ENCODE results near the gene CDC26. TPM values are rescaled to one million over a fixed set of nuclear protein-coding genes. Genes with fewer than 3 reads are reported as not detected.

Gene CDC26
- total and polyA plus RNA-seq, 7 donors, result 33.8 to 74.5 (median 64.9) TPM

- intact Hi-C loops (cut with DNase I), result no loop called here
Observed at GRCh38 chr9:113228130-113228665, 47.2 kb downstream of the CDC26 start.

GRCh38 chr9:113227436-113227835 is 47.9 kb downstream of the CDC26 start:
- Histone ChIP-seq H3K27me3 (no peaks in the 10 kb centered on the region), H3K36me3 (no peaks in the 10 kb centered on the region), H3K27ac (no peak overlapping the region), H3K9me3 (no peaks in the 10 kb centered on the region), H3K4me3 (no peak overlapping the region), H3K4me1 (peaks cover 0 to 13% (median 3%) of the 10 kb centered on the region in 4 donors)
- no peak for DNase-seq
- WGBS, 2 donors, result 0 to 90% methylated on average over 1 of the region's 1 CpG
- intact Hi-C loops (cut with DNase I), result no loop called here
- TF ChIP-seq POLR2A (IDR thresholded peaks at IDR 0.05), result no peak
- no peak for TF ChIP-seq EP300 (IDR thresholded peaks at IDR 0.05)
- TF ChIP-seq POLR2AphosphoS5 (IDR thresholded peaks at IDR 0.05), result no peak
- TF ChIP-seq, protein P1, sequence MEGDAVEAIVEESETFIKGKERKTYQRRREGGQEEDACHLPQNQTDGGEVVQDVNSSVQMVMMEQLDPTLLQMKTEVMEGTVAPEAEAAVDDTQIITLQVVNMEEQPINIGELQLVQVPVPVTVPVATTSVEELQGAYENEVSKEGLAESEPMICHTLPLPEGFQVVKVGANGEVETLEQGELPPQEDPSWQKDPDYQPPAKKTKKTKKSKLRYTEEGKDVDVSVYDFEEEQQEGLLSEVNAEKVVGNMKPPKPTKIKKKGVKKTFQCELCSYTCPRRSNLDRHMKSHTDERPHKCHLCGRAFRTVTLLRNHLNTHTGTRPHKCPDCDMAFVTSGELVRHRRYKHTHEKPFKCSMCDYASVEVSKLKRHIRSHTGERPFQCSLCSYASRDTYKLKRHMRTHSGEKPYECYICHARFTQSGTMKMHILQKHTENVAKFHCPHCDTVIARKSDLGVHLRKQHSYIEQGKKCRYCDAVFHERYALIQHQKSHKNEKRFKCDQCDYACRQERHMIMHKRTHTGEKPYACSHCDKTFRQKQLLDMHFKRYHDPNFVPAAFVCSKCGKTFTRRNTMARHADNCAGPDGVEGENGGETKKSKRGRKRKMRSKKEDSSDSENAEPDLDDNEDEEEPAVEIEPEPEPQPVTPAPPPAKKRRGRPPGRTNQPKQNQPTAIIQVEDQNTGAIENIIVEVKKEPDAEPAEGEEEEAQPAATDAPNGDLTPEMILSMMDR (IDR thresholded peaks at IDR 0.05), result no peak

More at GRCh38 chr9:113228130-113228665, 47.2 kb downstream of the CDC26 start:
- Histone ChIP-seq H3K36me3 (no peaks in the 10 kb centered on the region), H3K4me3 (no peak overlapping the region), H3K27me3 (no peaks in the 10 kb centered on the region), H3K4me1 (peaks cover 0 to 5% (median 0%) of the 10 kb centered on the region in 4 donors), H3K9me3 (no peaks in the 10 kb centered on the region), H3K27ac (no peak overlapping the region)
- DNase-seq, result no peak
- TF ChIP-seq, protein P1 (IDR thresholded peaks at IDR 0.05), result no peak
- TF ChIP-seq EP300 (IDR thresholded peaks at IDR 0.05) (no peak), POLR2AphosphoS5 (IDR thresholded peaks at IDR 0.05) (no peak), POLR2A (IDR thresholded peaks at IDR 0.05) (no peak)
- WGBS, 2 donors, result 63 to 66% methylated on average over 3 of the region's 3 CpGs

DNA sequence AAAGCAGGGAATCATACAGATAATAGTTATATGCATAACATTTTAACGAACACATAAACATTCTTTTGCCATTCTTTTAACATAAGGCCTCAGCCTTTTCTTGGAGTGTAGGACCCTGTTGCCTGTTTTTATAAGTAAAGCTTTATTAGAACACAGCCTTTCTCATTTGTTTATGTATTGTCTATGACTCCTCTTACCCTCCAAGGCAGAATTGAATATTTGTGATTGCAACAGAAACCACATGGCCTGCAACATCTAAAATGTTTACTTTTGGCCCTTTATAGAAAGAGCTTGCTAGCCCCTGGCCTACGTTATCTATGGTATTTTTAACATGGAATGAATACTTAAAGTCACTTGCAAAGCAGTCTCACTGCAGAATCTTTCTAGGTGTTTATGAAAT is 51.4 kb downstream of the CDC26 start:
- intact Hi-C loops (cut with DNase I), result loop anchor here (5.0 kb wide), 2 partner anchors 72 to 188 kb away; partner anchors contain the start of genes C9orf43, POLE3 and SLC31A2
- Histone ChIP-seq H3K36me3 (no peaks in the 10 kb centered on the region), H3K4me3 (no peak overlapping the region), H3K27me3 (no peaks in the 10 kb centered on the region), H3K4me1 (peaks cover 0 to 35% (median 25%) of the 10 kb centered on the region in 4 donors), H3K27ac (no peak overlapping the region), H3K9me3 (no peaks in the 10 kb centered on the region)
- 82 to 92% methylated on average over 2 of the region's 2 CpGs for WGBS, 2 donors
- no peak for DNase-seq
- TF ChIP-seq POLR2A (IDR thresholded peaks at IDR 0.05) (no peak), POLR2AphosphoS5 (IDR thresholded peaks at IDR 0.05) (no peak), EP300 (IDR thresholded peaks at IDR 0.05) (no peak)
- TF ChIP-seq, protein P1 (IDR thresholded peaks at IDR 0.05), result no peak

DNA sequence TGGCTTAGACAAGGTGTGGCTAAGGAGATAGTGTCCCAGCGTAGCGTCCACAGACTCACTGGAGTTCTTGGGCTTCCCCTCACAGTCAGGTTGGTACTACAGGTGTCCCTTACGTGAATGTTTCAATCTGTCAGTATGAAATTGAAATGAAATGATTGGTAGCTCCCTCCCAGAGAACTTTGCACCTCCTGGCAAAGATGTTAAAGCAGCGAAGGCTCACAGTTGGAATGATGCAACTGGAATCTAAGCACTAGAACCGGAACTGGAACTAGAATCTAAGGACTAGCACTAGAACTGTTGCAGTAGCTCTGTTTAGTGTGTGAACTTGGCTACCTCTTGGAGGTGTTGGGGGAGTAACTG is 52.9 kb downstream of the CDC26 start:
- peaks cover 0 to 46% (median 28%) of the 10 kb centered on the region in 4 donors for H3K4me1 ChIP-seq
- intact Hi-C loops (cut with DNase I), result loop anchor here (5.0 kb wide), 2 partner anchors 70 to 190 kb away; partner anchors contain the start of genes C9orf43, POLE3 and SLC31A2
- peak overlapping the region in 3 of 4 donors; percentile 66 to 76 (median 66) for H3K4me3 ChIP-seq
- peak overlapping the region in 2 of 4 donors; percentile 81 to 86 for H3K27ac ChIP-seq
- H3K9me3 ChIP-seq, result no peaks in the 10 kb centered on the region
- TF ChIP-seq, protein P1 (IDR thresholded peaks at IDR 0.05), result no peak
- TF ChIP-seq POLR2A (IDR thresholded peaks at IDR 0.05) (no peak), POLR2AphosphoS5 (IDR thresholded peaks at IDR 0.05) (no peak), EP300 (IDR thresholded peaks at IDR 0.05) (no peak)
- no peak for DNase-seq
- no peaks in the 10 kb centered on the region for H3K36me3 ChIP-seq
- 10 to 58% methylated on average over 5 of the region's 5 CpGs for WGBS, 2 donors
- no peaks in the 10 kb centered on the region for H3K27me3 ChIP-seq
